ENCODE data around the gene LSM7.

DNA sequence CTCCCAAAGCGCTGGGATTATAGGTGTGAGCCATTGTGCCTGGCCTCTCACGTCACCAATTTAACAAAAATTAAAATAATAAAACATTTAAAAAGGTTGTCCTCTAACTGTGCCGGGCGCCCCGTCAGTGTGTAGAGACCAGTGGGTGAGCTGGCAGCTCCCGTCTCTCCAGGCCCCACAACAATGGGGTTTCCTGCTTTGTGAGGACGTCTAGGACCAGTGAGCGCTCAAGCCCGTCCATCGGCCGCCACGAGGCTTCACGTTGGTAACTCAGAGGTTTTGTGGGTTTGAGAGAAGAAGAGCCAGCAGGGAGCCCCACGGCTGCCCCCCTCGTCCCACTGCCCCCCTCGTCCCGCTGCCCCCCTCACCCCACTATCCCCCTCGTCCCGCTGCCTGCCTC lies 4.7 kb downstream of the LSM7 start:
- TF ChIP-seq, protein P1, sequence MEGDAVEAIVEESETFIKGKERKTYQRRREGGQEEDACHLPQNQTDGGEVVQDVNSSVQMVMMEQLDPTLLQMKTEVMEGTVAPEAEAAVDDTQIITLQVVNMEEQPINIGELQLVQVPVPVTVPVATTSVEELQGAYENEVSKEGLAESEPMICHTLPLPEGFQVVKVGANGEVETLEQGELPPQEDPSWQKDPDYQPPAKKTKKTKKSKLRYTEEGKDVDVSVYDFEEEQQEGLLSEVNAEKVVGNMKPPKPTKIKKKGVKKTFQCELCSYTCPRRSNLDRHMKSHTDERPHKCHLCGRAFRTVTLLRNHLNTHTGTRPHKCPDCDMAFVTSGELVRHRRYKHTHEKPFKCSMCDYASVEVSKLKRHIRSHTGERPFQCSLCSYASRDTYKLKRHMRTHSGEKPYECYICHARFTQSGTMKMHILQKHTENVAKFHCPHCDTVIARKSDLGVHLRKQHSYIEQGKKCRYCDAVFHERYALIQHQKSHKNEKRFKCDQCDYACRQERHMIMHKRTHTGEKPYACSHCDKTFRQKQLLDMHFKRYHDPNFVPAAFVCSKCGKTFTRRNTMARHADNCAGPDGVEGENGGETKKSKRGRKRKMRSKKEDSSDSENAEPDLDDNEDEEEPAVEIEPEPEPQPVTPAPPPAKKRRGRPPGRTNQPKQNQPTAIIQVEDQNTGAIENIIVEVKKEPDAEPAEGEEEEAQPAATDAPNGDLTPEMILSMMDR (IDR thresholded peaks at IDR 0.05) = no peak
- no peak for TF ChIP-seq POLR2A (IDR thresholded peaks at IDR 0.05)
